ENCODE results near the gene PLXNB1.
"Not testable (repeated sequence)": the region's sequence is repeated elsewhere in the genome, so short reads cannot be mapped to it uniquely, and the experiment has no call there.

The PLXNB1 gene

GRCh38 chr3:48403533-48404439 is 26.1 kb downstream of the PLXNB1 start:
- DNase-seq, result no peak

GRCh38 chr3:48402907-48403306 is 27.0 kb downstream of the PLXNB1 start:
- no peak for DNase-seq

- DNase-seq, result no peak
These were observed 27.6 kb downstream of the PLXNB1 start for GRCh38 chr3:48402281-48402732.

- not testable (repeated sequence) for DNase-seq
These were observed 28.4 kb downstream of the PLXNB1 start for GRCh38 chr3:48401434-48401901.

- DNase-seq, result peak; percentile 78
These were observed 29.0 kb downstream of the PLXNB1 start for GRCh38 chr3:48400824-48401433.

- DNase-seq, result no peak
These were observed 30.3 kb downstream of the PLXNB1 start for GRCh38 chr3:48399387-48400172.

GRCh38 chr3:48398701-48399386 is 31.0 kb downstream of the PLXNB1 start:
- DNase-seq, result no peak

- no peak for DNase-seq
These were observed 31.9 kb downstream of the PLXNB1 start for GRCh38 chr3:48397767-48398681.

- DNase-seq, result no peak
These were observed 34.2 kb downstream of the PLXNB1 start for GRCh38 chr3:48395714-48396113.

- no peak for DNase-seq
These were observed 35.5 kb downstream of the PLXNB1 start for GRCh38 chr3:48394391-48394790.

GRCh38 chr3:48388966-48389365 is 40.9 kb downstream of the PLXNB1 start:
- no peak for DNase-seq

GRCh38 chr3:48387634-48388033 is 42.3 kb downstream of the PLXNB1 start:
- no peak for DNase-seq

GRCh38 chr3:48372862-48373435 is 56.9 kb downstream of the PLXNB1 start:
- no peak for DNase-seq

GRCh38 chr3:48372377-48372770 is 57.5 kb downstream of the PLXNB1 start:
- DNase-seq, result no peak

GRCh38 chr3:48371651-48372376 is 58.1 kb downstream of the PLXNB1 start, which contains the start of gene FBXW12:
FBXW12 (plus strand) TSS chr3:48372219; CDS start chr3:48372768, 549 bp downstream.
- DNase-seq, result no peak

GRCh38 chr3:48370333-48370713 is 59.6 kb downstream of the PLXNB1 start:
- DNase-seq, result no peak

- DNase-seq, result no peak
These were observed 60.1 kb downstream of the PLXNB1 start for GRCh38 chr3:48369693-48370332.

- DNase-seq, result peak; percentile 62
These were observed 62.7 kb downstream of the PLXNB1 start for GRCh38 chr3:48367201-48367600.

- peak; percentile 51 for DNase-seq
These were observed 65.0 kb downstream of the PLXNB1 start for GRCh38 chr3:48364840-48365239.

GRCh38 chr3:48361928-48362327 is 68.0 kb downstream of the PLXNB1 start:
- DNase-seq, result no peak

Data from hematopoietic multipotent progenitor cell treated with erythropoietin and hydrocortisone succinate and interleukin-3 and kit ligand, for 6 days (in vitro differentiated cells).